Measurements from ENCODE around the gene ADGRD1.

DNA sequence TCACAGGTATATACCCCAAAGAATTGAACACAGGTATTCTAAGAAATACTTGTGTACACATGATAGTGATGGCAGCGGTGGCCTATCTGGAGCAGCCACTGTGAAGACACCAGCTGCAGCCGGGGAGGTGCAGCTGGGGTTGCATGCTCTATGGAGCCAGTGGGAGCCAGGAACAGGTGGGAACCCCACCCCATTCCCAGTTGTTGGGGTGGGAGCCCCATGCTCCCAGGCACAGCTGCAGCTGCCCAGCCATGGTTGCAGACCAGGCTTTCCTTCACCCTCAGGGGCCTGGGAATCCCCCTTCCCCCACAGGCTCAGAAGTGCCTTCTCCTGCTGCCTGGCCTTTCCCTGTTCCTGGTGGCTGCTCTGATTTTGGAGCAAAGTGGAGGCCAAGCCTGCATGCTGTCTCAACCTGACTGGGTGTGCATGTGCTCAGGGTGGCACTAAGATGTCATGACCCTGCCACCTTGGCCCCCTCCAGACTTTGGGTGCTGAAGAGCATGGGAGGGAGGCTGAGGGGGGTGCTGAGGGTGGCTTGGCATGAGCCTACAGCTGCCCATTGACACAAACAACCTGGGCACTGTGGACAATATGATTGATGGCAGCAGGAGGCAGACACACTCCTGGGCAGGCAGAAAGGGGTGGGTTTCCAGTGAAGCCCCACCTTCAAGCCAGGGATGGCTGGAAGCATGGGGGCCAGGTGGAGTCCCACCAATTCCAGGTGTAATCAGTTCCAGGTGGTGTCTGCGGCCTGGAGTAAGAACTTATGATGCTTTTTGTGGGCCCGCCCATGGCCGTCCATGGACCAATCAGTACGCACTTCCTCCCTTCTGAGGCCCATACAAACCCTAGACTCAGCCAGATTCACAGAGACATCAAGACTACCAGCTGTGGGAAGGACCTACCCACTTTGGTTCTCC is 234.7 kb downstream of the ADGRD1 start:
- TF ChIP-seq POLR2AphosphoS5 (IDR thresholded peaks at IDR 0.05) (no peak), POLR2A (IDR thresholded peaks at IDR 0.05) (no peak)

Data from breast epithelium (tissue), 3 donors.